ENCODE measurements around the gene SKAP1.

DNA sequence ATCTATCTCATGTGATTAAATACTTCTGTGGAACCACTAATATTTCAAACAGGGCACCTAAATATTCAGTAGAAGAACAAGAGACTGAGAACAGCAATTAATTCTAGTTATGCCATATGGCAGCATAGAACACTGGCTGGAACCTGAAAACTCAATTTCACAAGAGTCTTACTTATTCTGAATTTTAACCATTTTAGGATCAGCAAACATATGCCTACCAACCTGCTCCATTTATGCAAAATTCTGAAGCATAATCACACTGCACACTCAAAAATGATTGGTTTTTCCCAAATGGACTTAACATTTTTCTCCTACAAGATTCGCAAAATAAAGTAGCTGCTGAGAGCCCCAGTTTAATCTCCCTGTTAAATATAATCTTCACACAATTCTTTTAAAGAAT is 43.2 kb downstream of the SKAP1 start:
- TF ChIP-seq, protein P1, sequence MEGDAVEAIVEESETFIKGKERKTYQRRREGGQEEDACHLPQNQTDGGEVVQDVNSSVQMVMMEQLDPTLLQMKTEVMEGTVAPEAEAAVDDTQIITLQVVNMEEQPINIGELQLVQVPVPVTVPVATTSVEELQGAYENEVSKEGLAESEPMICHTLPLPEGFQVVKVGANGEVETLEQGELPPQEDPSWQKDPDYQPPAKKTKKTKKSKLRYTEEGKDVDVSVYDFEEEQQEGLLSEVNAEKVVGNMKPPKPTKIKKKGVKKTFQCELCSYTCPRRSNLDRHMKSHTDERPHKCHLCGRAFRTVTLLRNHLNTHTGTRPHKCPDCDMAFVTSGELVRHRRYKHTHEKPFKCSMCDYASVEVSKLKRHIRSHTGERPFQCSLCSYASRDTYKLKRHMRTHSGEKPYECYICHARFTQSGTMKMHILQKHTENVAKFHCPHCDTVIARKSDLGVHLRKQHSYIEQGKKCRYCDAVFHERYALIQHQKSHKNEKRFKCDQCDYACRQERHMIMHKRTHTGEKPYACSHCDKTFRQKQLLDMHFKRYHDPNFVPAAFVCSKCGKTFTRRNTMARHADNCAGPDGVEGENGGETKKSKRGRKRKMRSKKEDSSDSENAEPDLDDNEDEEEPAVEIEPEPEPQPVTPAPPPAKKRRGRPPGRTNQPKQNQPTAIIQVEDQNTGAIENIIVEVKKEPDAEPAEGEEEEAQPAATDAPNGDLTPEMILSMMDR (conservative IDR thresholded peaks at IDR 0.05; ENCODE audit: low read length), result no peak
- no peak for TF ChIP-seq EZH2phosphoT487 (IDR thresholded peaks at IDR 0.05; ENCODE audit: borderline replicate concordance, low read depth, low read length)

All from OCI-LY7 (cell line).